ENCODE results near the gene PIGQ.

Gene PIGQ

DNA sequence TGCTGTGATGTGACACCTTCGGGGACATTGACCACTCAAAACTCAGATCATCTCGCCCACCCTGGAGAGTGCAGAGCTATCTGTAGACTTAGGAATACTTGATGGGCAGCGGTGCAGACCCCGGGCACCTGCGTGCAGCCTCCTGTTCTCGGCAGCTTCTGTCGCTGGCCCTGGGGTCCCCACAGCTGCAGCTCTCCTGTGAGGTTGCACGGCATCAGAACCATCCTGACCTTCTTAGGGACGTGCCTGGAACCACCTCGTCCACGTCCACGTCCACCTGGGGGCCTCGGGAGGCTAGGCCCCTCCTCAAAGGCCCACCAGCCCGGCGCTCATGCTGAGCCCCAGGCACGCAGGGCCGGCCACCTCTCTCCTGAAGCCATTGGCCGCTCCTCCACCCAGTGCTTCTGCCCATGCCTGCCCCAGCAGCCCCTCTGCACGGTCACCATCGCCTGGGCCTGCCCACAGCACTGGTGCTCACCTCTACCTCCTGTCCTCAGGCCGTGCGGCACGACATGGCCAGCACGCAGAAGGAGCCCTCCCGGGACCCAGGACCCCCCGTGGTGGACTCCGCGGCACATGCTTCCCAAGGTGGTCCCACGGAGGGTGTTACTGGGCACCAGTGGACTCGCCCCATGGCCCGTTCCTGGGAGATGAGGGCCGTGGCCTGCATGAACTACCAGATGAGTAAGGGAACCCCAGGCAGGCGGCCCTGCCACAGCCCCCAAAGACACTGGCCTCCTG is 58.7 kb downstream of the PIGQ start:
- TF ChIP-seq, protein P1, sequence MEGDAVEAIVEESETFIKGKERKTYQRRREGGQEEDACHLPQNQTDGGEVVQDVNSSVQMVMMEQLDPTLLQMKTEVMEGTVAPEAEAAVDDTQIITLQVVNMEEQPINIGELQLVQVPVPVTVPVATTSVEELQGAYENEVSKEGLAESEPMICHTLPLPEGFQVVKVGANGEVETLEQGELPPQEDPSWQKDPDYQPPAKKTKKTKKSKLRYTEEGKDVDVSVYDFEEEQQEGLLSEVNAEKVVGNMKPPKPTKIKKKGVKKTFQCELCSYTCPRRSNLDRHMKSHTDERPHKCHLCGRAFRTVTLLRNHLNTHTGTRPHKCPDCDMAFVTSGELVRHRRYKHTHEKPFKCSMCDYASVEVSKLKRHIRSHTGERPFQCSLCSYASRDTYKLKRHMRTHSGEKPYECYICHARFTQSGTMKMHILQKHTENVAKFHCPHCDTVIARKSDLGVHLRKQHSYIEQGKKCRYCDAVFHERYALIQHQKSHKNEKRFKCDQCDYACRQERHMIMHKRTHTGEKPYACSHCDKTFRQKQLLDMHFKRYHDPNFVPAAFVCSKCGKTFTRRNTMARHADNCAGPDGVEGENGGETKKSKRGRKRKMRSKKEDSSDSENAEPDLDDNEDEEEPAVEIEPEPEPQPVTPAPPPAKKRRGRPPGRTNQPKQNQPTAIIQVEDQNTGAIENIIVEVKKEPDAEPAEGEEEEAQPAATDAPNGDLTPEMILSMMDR (IDR thresholded peaks at IDR 0.05; ENCODE audit: borderline replicate concordance, control extremely low read depth, extremely low read depth, insufficient read depth, missing control alignments): no peak
- DNase-seq (ENCODE audit: low spot score): no peak
- in situ Hi-C loops (cut with MboI; ENCODE audit: low sequenced_read_pairs, unreplicated experiment): no loop called here

DNA sequence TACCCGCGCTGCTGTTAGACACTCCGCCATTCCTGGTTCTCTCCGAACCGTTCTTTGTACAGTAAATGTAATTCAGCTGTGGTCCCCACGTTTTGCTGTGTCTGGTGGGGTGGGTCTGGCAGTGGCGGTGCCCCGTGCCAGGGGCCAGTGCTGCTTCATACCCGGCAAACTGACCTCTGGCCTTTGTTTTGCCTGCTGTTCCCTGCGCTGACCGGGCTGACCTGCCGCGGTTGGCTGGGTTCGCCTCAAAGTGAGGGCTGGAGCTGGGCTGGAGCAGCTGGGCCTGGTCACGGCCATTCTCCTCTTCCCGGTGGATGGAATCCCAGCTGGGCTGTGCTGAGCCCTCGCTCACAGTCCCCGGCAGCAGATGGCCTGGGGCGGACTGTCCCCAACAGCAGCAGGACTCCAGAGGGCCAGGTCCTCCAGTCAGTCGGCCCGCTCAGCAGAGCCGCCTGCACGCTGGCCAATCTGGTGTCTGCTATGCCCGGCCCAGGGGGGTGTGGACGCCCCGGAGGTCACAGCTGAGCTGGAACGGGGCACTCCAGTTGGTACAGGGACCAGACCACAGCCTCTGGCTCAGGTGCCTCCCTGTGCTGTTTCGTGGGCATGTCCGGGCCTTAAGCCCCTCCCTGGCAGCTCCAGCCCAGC is 59.5 kb downstream of the PIGQ start:
- DNase-seq (ENCODE audit: low spot score): no peak
- in situ Hi-C loops (cut with MboI; ENCODE audit: low sequenced_read_pairs, unreplicated experiment): no loop called here
- TF ChIP-seq, protein P1 (IDR thresholded peaks at IDR 0.05; ENCODE audit: borderline replicate concordance, control extremely low read depth, extremely low read depth, insufficient read depth, missing control alignments): no peak

DNA sequence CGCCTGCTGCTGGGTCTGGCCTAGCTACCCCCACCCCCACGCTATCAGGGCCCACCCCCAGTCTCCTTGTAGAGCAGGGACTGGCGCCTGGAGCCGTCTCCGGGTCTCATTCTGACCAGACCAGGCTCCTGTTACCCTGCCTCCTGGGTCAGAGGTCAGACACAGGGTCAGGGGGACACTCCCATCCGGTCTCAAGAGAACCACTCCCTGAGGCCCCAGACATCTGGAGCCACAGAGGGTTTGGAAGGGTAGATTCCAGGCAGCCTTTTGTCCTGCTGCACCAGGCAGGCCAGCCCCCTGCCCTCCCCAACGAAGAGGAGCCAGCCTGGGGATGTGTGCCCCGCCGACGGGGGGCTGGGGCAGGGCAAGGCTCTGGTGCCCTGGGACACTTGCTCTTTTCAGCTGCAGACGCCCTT is 60.1 kb downstream of the PIGQ start:
- TF ChIP-seq, protein P1 (IDR thresholded peaks at IDR 0.05; ENCODE audit: borderline replicate concordance, control extremely low read depth, extremely low read depth, insufficient read depth, missing control alignments): no peak

DNA sequence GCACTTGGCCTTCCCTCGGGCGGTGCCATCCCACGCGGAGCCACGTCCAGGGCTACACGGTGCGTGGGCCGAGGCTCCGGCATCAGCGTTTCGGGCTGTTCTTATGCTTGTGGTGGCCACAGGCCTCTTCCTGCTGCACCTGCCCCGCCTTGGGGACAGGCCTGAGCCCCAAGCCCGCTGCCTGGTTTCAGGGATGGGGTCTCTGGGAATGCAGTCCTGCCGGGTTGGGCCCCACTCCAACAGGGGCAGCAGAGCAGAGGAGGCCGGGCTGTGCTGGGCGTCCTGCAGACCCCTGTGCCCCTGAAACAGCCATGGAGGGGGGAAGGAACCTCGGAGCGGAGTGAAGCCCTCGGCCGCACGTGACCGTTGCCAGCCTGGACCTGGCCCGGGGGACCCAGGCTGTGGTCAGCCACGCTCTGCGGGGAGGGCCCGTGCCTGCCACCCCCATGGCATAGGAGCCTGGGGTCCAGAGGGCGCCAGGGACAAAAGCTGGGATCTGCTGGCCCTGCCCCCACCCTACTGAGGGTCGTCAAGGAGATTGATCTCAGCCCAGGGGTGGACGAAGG is 60.6 kb downstream of the PIGQ start:
- TF ChIP-seq, protein P1 (IDR thresholded peaks at IDR 0.05; ENCODE audit: borderline replicate concordance, control extremely low read depth, extremely low read depth, insufficient read depth, missing control alignments): no peak
- DNase-seq (ENCODE audit: low spot score): no peak
- in situ Hi-C loops (cut with MboI; ENCODE audit: low sequenced_read_pairs, unreplicated experiment): no loop called here

More for the DNA sequence above, 60.1 kb downstream of the PIGQ start:
- in situ Hi-C loops (cut with MboI; ENCODE audit: low sequenced_read_pairs, unreplicated experiment): no loop called here
- DNase-seq (ENCODE audit: low spot score): no peak

DNA sequence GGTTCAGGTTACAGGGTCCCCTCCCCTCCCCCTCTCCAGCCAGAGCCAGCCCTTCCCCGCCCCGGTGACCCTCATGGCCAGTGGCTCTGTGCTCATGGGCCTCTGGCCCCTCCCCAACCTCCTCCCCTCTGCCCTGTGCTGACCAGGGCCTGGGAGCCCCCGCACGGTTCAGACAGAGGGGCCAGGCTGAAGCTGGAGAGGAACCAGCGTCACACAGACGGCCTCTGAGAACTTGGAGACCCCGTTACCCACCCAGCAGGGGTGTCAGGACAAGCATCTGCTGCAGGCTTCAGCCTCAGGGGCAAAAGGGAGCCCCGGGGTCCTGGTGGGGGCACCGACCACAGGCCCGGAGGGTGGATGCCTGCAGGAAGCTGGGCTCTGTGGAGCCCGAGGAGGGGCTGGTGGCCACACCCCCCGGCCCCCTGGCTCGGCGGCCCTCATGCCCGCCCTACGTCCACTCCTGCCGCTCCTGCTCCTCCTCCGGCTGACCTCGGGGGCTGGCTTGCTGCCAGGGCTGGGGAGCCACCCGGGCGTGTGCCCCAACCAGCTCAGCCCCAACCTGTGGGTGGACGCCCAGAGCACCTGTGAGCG is 61.1 kb downstream of the PIGQ start, which contains the start of gene WFIKKN1:
Gene WFIKKN1 (plus strand): TSS at position 171 of the 591 bp plus-strand sequence. CDS start 269 bp downstream, at position 440.
- TF ChIP-seq, protein P1 (IDR thresholded peaks at IDR 0.05; ENCODE audit: borderline replicate concordance, control extremely low read depth, extremely low read depth, insufficient read depth, missing control alignments): no peak
- DNase-seq (ENCODE audit: low spot score): no peak
- in situ Hi-C loops (cut with MboI; ENCODE audit: low sequenced_read_pairs, unreplicated experiment): no loop called here

DNA sequence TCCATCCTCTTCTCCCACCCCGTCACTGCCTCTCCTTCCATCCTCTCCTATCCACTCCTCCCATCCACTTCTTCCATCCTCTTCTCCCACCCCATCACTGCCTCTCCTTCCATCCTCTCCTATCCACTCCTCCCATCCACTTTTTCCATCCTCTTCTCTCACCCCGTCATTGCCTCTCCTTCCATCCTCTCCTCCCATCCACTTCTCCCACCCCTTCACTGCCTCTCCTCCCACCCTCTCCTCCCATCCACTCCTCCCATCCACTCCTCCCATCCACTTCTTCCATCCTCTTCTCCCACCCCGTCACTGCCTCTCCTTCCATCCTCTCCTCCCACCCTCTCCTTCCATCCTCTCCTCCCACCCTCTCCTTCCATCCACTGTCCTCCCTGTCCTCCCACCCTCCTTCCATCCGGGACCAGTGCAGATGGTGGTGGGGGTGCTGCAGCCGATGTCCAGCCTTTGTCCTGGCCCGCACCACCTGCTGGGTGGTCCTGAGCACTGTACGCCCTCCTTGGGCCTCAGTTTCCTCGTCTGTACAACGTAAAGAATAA is 62.1 kb downstream of the PIGQ start:
- in situ Hi-C loops (cut with MboI; ENCODE audit: low sequenced_read_pairs, unreplicated experiment): no loop called here
- DNase-seq (ENCODE audit: low spot score): no peak
- TF ChIP-seq, protein P1 (IDR thresholded peaks at IDR 0.05; ENCODE audit: borderline replicate concordance, control extremely low read depth, extremely low read depth, insufficient read depth, missing control alignments): no peak
